DMS53 treated with DMSO at 0.1 percent for 48 hours (cell line): Measurements from ENCODE around the gene GAPVD1.
"Not testable (repeated sequence)": the region's sequence is repeated elsewhere in the genome, so short reads cannot be mapped to it uniquely, and the experiment has no call there.

ENCODE experiments used
- DNase-seq: peaks from one replicate; lab custom pipeline; 2025; ENCODE audit not compliant: unreplicated experiment; lab: John Stamatoyannopoulos, UW

The GAPVD1 gene

GRCh38 chr9:125372441-125373226, 111.0 kb downstream of the GAPVD1 start:
- no peak for DNase-seq

- peak; percentile 65 for DNase-seq
These were observed 113.0 kb downstream of the GAPVD1 start for GRCh38 chr9:125374443-125375309.

GRCh38 chr9:125375820-125376219, 114.2 kb downstream of the GAPVD1 start:
- DNase-seq, result no peak

- no peak for DNase-seq
These were observed 114.9 kb downstream of the GAPVD1 start for GRCh38 chr9:125376261-125377226.

GRCh38 chr9:125377584-125378250, 116.1 kb downstream of the GAPVD1 start:
- no peak for DNase-seq

GRCh38 chr9:125378778-125379177, 117.2 kb downstream of the GAPVD1 start:
- DNase-seq, result no peak

- no peak for DNase-seq
These were observed 117.6 kb downstream of the GAPVD1 start for GRCh38 chr9:125379208-125379607.

- DNase-seq, result no peak
These were observed 118.8 kb downstream of the GAPVD1 start for GRCh38 chr9:125380406-125380805.

- DNase-seq, result no peak
These were observed 126.4 kb downstream of the GAPVD1 start for GRCh38 chr9:125387861-125388524.

- DNase-seq, result no peak
These were observed 127.4 kb downstream of the GAPVD1 start for GRCh38 chr9:125388978-125389377.

- no peak for DNase-seq
These were observed 130.1 kb downstream of the GAPVD1 start for GRCh38 chr9:125391704-125392103.

- no peak for DNase-seq
These were observed 131.8 kb downstream of the GAPVD1 start for GRCh38 chr9:125393426-125393825.

- DNase-seq, result no peak
These were observed 135.2 kb downstream of the GAPVD1 start for GRCh38 chr9:125396799-125397198.

GRCh38 chr9:125397736-125398135, 136.1 kb downstream of the GAPVD1 start:
- no peak for DNase-seq

- no peak for DNase-seq
These were observed 136.6 kb downstream of the GAPVD1 start for GRCh38 chr9:125398243-125398642.

- DNase-seq, result no peak
These were observed 137.5 kb downstream of the GAPVD1 start for GRCh38 chr9:125399165-125399564.

- DNase-seq, result no peak
These were observed 138.0 kb downstream of the GAPVD1 start for GRCh38 chr9:125399666-125400065.

GRCh38 chr9:125400232-125400631, 138.6 kb downstream of the GAPVD1 start:
- DNase-seq, result not testable (repeated sequence)

GRCh38 chr9:125400725-125401716, 139.4 kb downstream of the GAPVD1 start:
- peak; percentile 33 for DNase-seq
